ENCODE results near the gene USE1.

The USE1 gene

GRCh38 chr19:17249887-17250548 is 34.9 kb downstream of the USE1 start:
- peaks cover 10% of the 10 kb centered on the region for H3K4me1 ChIP-seq (ENCODE audit: low read depth, poor library complexity, severe bottlenecking)
- H3K9ac ChIP-seq = no peak overlapping the region

GRCh38 chr19:17254636-17255035 is 39.5 kb downstream of the USE1 start:
- H3K27me3 ChIP-seq (ENCODE audit: insufficient read depth, low read depth) = no peaks in the 10 kb centered on the region; the same call in 1 of the 2 replicates
- no peak overlapping the region for H3K27ac ChIP-seq
- TF ChIP-seq CTCF (conservative IDR thresholded peaks at IDR 0.05; ENCODE audit: low read depth, low read length) = no peak
- H3K4me3 ChIP-seq (IDR thresholded peaks at IDR 0.05; ENCODE audit: insufficient read depth, low read depth, low read length) = no peak overlapping the region
- H4K20me1 ChIP-seq (ENCODE audit: insufficient read depth) = no peaks in the 10 kb centered on the region
- no peak overlapping the region for H3K9ac ChIP-seq
- H2AFZ ChIP-seq (ENCODE audit: low read depth) = no peak overlapping the region
- H3K36me3 ChIP-seq (ENCODE audit: insufficient read depth) = no peaks in the 10 kb centered on the region
- no peak overlapping the region for H3K4me2 ChIP-seq
- H3K4me1 ChIP-seq (ENCODE audit: low read depth, poor library complexity, severe bottlenecking) = no peaks in the 10 kb centered on the region
- no peaks in the 10 kb centered on the region for H3K79me2 ChIP-seq (ENCODE audit: insufficient read depth, low read depth)

More at GRCh38 chr19:17249887-17250548, 34.9 kb downstream of the USE1 start:
- no peak overlapping the region for H3K4me2 ChIP-seq
- no peaks in the 10 kb centered on the region for H3K79me2 ChIP-seq (ENCODE audit: insufficient read depth, low read depth)
- H3K27ac ChIP-seq = no peak overlapping the region
- no peaks in the 10 kb centered on the region for H4K20me1 ChIP-seq (ENCODE audit: insufficient read depth)
- H3K27me3 ChIP-seq (ENCODE audit: insufficient read depth, low read depth) = no peaks in the 10 kb centered on the region; the same call in 1 of the 2 replicates
- H2AFZ ChIP-seq (ENCODE audit: low read depth) = no peak overlapping the region
- TF ChIP-seq CTCF (conservative IDR thresholded peaks at IDR 0.05; ENCODE audit: low read depth, low read length) = no peak
- no peak overlapping the region for H3K4me3 ChIP-seq (IDR thresholded peaks at IDR 0.05; ENCODE audit: insufficient read depth, low read depth, low read length)
- H3K36me3 ChIP-seq (ENCODE audit: insufficient read depth) = no peaks in the 10 kb centered on the region

GRCh38 chr19:17255150-17255621 is 40.0 kb downstream of the USE1 start:
- Histone ChIP-seq H3K79me2 (ENCODE audit: insufficient read depth, low read depth) (no peaks in the 10 kb centered on the region), H3K4me1 (ENCODE audit: low read depth, poor library complexity, severe bottlenecking) (no peaks in the 10 kb centered on the region), H3K9ac (no peak overlapping the region), H2AFZ (ENCODE audit: low read depth) (no peak overlapping the region), H3K36me3 (ENCODE audit: insufficient read depth) (no peaks in the 10 kb centered on the region), H3K4me3 (IDR thresholded peaks at IDR 0.05; ENCODE audit: insufficient read depth, low read depth, low read length) (no peak overlapping the region), H3K4me2 (no peak overlapping the region), H4K20me1 (ENCODE audit: insufficient read depth) (no peaks in the 10 kb centered on the region), H3K27ac (no peak overlapping the region), H3K27me3 (ENCODE audit: insufficient read depth, low read depth) (no peaks in the 10 kb centered on the region; the same call in 1 of the 2 replicates)
- TF ChIP-seq CTCF (conservative IDR thresholded peaks at IDR 0.05; ENCODE audit: low read depth, low read length) = no peak

GRCh38 chr19:17256130-17256529 is 41.0 kb downstream of the USE1 start:
- Histone ChIP-seq H2AFZ (ENCODE audit: low read depth) (no peak overlapping the region), H3K27ac (no peak overlapping the region), H3K36me3 (ENCODE audit: insufficient read depth) (no peaks in the 10 kb centered on the region), H3K4me1 (ENCODE audit: low read depth, poor library complexity, severe bottlenecking) (no peaks in the 10 kb centered on the region), H3K4me3 (IDR thresholded peaks at IDR 0.05; ENCODE audit: insufficient read depth, low read depth, low read length) (no peak overlapping the region), H3K79me2 (ENCODE audit: insufficient read depth, low read depth) (no peaks in the 10 kb centered on the region), H3K9ac (no peak overlapping the region), H4K20me1 (ENCODE audit: insufficient read depth) (no peaks in the 10 kb centered on the region), H3K27me3 (ENCODE audit: insufficient read depth, low read depth) (no peaks in the 10 kb centered on the region; the same call in 1 of the 2 replicates), H3K4me2 (no peak overlapping the region)
- no peak for TF ChIP-seq CTCF (conservative IDR thresholded peaks at IDR 0.05; ENCODE audit: low read depth, low read length)

Data from KMS-11 (cell line).